ENCODE data around the gene TTC9B.
"Not testable (repeated sequence)": the region's sequence is repeated elsewhere in the genome, so short reads cannot be mapped to it uniquely, and the experiment has no call there.

TTC9B gene

DNA sequence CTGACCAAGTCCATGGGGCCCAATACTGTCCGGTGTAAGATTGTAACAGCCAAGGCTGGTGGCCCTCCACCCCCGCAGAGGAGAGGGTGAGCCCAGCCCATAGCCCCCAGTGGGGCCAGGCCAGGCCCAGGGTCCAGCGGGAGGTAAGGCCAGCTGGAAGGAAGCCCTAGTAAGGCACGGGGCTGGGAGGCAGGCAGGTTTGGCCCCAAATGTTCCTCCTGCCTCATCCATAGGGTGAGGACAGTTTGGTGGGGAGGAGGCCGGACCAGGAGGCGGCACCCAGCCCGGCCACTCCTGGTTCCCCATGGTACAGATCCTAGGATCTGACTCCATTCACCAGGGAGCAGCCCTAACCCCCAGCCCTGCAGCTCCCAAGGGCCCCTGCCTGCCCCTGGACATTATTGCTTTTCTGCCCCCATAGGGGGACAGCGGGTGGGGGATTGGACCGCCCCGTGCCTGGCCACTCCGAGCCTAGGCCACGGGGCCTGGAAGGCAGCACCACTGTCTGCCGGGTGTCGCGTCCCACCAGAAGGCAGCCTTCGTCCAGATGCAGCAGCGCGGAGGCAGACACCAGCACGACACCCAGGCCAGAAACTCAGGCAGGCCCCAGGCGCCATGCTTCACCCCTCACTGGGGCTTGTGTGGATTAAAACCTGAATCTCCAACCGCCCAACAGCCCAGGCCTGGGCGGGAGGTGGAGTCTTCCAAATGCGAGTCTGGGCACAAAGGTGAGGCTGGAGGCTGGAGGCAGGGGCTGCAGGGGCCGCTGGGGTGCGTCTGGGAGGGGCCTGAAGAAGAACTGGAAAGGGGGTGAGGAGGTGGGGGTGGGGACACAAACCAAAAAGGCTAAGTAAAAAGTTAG lies 15.0 kb upstream of the TTC9B start:
- DNase-seq (ENCODE audit: low spot score): no peak

GRCh38 chr19:40232479-40232878 lies 14.3 kb upstream of the TTC9B start:
- DNase-seq (ENCODE audit: low spot score): no peak

DNA sequence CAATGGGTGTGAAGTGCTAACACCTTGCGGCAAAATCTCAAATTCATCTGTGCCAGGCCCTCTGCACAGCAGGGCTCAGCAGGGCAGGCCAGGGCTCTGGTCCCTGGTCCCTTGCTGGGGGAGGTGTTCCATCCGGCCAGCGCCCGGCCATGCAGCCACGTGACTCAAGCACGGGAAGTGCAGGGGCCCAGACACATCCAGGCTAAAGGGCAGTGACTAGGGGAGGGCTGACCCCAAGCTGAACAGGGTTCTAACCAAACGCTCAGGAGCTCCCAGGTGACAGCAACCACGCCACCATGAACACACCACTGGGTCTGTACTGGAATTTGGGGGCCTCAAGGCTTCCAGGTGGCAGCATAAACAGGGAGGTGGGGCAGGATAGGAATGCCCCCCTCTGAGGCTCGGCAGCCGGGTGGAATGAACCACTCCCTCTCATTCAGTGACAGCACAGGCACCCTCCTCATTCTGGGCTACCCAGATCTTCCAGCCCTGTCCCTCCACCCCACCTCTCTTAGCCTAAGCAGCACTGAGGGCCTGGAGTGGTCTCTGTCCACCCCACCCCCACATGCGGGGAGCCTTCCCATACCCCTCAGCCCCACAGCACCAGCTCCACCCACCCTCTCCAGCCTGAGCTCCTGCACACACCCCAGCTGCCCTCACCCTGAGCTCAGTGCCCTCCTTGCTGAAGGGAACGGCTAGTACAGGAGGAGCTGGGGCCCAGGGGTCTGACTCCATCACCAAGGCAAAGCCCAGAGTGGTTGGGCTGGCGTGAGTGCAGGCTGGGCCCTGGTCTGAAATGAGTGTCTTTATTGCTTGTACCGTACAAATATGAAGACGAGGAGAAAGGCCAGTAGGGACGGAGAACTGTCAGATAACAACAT lies 13.6 kb upstream of the TTC9B start:
- peak; percentile 61 for DNase-seq (ENCODE audit: low spot score)

GRCh38 chr19:40231057-40231456 lies 12.9 kb upstream of the TTC9B start:
- no peak for DNase-seq (ENCODE audit: low spot score)

DNA sequence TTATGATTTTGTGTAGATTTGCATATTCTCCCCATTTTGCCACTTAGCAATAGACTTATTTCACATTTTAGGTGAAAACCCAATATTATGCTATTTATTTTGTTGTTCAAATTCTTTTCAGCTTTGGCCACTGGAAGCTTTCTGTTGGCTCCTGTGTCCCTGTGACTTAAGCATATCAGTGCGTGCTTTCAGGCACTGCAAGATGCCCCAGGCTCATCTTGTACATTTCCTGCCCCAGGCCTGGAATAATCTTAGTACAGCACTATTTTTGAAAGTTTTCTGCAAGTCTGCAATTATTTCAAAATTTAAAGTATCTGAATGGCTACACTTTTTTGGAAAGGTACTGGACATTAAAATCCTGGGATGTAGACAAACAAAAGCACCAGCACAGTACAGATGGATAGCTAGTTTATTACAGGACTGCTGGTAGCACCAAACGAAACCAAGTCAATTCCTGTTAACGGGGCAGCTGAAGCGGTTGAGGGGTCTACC lies 11.8 kb upstream of the TTC9B start:
- no peak for DNase-seq (ENCODE audit: low spot score)

DNA sequence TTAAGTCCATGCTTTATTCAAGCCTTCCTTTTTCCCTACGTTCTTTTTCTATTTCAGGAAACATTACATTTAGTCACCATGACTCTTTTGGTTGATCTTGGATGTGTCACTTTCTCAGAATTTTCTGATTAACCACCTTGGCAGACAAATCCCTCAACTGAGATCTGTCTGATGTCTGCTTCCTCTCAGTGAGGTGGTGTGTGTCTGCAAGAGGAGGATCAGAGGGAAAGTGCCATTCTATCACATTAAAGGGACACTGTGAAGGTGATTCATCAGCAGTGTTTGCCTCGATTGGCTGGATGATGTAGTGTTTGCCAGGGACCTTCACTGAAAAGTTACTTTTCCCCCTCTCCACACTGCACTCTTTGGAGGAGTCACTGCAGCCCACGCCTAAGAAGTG lies 11.3 kb upstream of the TTC9B start:
- DNase-seq (ENCODE audit: low spot score): peak; percentile 47

GRCh38 chr19:40228863-40229262 lies 10.7 kb upstream of the TTC9B start:
- DNase-seq (ENCODE audit: low spot score): no peak

DNA sequence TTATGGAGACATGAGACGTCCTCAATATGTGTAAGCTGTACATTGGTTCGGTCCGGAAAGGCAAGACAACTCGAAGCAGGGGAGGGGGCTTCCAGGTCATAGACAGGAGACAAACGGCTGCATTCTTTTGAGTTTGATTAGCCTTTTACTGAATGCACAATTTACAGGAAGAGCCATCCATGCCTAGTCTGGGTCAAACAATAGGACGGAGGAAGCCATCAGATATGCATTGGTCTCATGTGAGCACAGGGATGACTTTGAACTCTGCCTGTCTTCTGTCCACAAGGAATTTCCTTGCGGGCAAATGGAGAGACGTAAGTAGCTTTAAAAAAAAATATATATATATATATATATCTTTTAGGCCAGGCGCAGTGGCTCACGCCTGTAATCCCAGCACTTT lies 10.2 kb upstream of the TTC9B start:
- DNase-seq (ENCODE audit: low spot score): no peak

DNA sequence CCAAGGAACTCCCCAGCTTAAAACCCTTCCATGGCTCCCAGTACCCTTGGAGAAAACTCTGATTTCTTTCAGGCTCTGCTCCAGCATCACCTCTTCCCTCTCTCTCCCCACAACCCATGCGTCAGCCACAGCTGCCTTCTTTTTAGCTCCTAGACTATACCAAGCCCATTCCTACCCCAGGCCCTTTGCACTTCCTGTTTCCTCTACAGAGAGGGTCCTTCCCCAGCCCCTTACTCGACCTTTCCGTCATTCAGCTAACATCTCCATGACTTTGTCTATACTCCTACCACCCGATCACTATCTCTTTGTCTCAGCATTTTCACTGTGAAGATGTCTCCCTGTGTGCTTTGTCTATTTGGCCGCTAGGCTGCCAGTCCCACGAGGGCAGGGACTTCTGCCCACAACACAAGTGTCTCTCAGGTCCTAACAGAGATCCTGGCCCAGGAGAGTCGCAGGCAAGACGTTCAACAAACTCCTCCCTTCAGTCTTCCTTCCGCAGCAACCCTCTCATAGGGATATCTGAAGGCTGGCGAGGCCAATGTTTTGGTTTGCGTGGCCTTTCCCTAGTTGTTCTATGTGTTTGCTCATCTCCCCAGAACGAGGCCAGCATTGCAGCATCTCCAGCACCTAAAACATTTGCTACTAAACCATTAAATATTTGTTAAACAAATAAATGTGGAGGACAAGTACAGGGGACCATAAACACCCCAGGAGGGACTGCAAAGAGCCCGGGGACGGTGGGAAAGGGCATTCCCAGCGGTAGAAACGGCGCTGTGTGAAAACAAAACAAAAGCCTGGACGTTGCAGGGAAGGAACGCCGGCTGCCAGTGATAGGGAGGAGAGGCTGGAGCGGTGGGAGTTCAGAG lies 7.5 kb upstream of the TTC9B start:
- DNase-seq (ENCODE audit: low spot score): peak; percentile 75

- DNase-seq (ENCODE audit: low spot score): no peak
Observed at GRCh38 chr19:40224342-40225150, 6.4 kb upstream of the TTC9B start.

DNA sequence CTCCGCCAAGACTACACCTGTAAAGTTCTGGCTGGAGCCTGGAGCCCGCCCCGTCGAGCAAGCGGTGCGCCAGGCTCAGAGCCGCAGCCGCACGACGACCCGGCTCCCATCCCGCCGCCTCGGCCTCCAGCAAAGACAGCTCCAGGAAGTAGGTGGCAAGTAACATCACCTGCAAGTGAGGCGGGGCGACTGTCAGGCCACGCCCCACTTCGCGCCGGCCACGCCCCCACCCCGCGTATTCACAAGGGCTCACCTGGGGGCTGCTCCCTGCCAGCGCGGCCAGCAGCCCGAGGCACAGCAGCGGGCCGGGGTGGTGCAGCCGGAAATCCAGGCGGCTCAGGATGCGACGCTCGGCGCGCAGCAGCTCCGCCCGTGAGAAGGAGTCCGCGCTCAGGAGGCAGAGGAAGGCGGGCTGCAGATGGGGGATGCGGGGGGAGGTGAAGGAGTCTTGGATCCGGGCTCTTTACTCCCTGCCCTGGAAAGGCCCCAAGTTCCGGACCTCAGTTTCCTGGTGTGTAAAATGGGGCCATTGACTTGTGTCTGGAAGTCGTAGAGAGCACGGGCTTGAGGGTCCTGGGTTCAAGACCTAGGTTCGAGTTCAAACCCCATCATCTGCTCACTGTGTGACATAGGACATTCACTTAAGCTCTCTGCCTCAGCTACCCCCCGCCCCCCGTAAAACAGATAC lies 5.1 kb upstream of the TTC9B start:
- no peak for DNase-seq (ENCODE audit: low spot score)

DNA sequence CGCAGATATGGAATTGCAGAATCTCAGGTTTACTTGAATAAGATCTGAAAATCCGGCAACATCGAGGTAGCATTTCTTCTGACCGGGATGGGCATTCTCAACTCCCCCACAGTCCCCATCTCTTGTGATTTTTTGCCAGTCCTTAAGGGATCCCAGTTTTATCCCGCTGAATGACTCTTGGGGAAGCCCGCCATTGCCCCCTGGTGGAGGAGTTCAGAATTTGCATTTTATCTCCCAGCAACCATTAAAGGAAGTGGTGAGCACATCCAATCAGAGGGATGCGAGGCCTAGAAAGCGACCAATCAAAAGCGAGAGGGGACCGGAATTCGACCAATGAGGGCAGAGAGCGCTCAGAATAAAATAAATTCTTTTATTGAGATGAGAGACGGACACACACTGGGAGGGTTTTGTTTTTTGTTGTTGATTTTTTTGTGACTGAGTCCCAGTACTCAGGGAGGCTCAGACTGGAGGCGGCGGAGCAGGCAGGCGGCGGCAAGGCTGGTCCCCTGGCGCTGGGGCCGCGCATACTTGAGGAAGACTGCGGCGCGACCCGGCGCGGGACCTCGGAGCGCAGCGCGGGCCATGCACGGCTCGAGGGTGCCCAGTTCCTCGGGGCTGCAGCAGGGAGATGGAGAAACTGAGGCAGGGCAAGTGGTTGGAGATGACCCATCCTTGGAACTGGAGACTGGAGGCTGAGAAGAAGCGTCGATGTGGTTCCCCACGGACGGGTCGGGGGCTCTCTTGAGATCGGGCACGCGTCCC lies 3.9 kb upstream of the TTC9B start:
- peak; percentile 100 for DNase-seq (ENCODE audit: low spot score)

GRCh38 chr19:40220674-40221073 lies 2.5 kb upstream of the TTC9B start:
- no peak for DNase-seq (ENCODE audit: low spot score)

GRCh38 chr19:40219721-40220276 lies 1.6 kb upstream of the TTC9B start:
- DNase-seq (ENCODE audit: low spot score): peak; percentile 79

DNA sequence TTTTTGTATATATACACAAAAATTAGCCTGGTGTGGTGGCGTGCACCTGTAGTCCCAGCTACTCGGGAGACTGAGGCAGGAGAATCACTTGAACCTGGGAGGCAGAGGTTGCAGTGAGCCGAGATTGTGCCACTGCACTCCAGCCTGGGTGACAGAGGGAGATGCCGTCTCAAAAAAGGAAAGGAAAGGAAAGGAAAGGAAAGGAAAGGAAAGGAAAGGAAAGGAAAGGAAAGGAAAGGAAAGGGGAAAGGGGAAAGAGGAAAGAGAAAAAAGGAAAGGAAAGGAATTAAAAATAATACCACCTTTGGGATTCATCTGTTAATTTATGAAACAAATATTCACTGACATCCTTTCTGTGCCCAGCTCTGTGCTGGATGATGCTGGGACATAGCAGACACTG lies 845 bp upstream of the TTC9B start:
- DNase-seq (ENCODE audit: low spot score): not testable (repeated sequence)

- no peak for DNase-seq (ENCODE audit: low spot score)
Observed at GRCh38 chr19:40217027-40217810, 965 bp downstream of the TTC9B start.

DNA sequence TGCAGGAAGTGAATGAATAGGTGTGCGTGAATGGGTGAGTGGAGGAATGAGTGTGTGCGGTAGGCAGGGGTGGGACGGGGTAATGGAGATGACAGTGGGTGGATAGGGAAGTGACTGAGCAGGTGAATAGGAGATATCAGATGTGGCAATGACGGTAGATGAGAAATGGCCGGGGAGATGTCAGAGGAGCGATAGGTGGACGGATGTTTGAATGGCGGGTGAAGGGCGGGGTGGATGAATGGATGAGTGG lies 1.5 kb downstream of the TTC9B start:
- DNase-seq (ENCODE audit: low spot score): no peak

DNA sequence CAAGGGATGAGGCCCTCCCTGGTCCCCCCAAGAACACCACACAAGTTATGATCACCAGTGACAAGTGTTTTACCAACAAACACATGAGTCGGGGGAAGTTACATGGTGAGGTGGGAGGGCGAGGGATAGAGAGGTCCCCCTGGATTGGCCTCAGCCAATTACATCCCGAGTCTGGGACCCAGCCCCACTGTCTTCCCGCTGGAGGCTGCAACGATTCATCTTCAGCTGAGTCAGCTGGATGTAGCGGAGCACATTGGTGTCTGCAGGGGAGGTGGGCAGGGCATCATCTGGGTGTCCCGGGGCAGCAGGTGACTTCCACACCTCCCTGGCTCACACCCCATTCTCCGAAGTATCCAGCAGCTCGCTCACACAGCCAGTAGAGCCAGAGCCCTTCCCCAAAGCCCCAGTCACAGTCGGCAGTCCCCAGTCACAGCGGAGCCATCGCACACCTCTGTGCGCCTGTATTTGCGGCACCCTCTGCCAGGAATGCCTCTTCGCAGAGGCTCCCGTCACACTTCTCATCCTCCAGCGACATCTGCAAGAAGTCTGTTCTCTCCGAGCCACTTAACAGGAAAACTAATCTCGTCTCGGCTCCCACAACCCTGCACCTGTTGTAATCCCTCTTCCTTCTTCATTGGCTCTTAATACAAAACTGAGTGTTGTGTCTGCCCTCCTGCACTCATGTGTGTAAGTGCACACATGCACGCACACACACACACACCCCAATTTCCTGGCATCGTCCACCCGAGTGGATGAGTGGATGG lies 2.0 kb downstream of the TTC9B start:
- DNase-seq (ENCODE audit: low spot score): no peak

All from hepatic stellate cell (primary cell).